ENCODE results near the gene LYRM9.

Gene LYRM9

DNA sequence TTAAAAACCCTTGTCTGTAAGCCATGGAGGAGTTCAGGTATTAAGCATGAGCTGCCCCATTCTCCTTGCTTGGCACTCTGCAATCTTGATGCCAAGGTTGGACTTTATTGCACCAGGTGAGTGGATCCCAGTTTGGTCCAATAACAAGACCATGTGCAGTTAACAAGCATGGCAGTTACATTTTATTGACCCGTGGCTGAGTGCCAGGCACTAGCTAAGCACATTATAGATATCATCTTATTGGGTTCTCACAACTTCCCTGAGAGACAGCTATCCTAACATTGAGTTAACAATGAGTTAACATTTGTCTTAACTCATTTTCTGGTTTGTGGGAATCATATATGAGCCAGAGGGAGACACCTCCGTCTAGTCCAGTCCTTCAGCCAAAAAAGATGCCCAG, 21.8 kb downstream of the LYRM9 start:
- TF ChIP-seq ZBTB7A (IDR thresholded peaks at IDR 0.05; ENCODE audit: low read depth) (no peak), CREB1 (IDR thresholded peaks at IDR 0.05; ENCODE audit: low read depth) (no peak), EGR1 (IDR thresholded peaks at IDR 0.05) (no peak), CEBPB (IDR thresholded peaks at IDR 0.05) (no peak), EP300 (IDR thresholded peaks at IDR 0.05; ENCODE audit: borderline replicate concordance) (no peak), REST (IDR thresholded peaks at IDR 0.05; ENCODE audit: low read depth) (no peak), NFIC (IDR thresholded peaks at IDR 0.05) (no peak), TAF1 (IDR thresholded peaks at IDR 0.05; ENCODE audit: low read depth) (no peak), TEAD4 (IDR thresholded peaks at IDR 0.05) (no peak), TCF12 (IDR thresholded peaks at IDR 0.05; ENCODE audit: low read depth) (no peak), RAD21 (IDR thresholded peaks at IDR 0.05; ENCODE audit: low read depth) (no peak), FOXM1 (IDR thresholded peaks at IDR 0.05; ENCODE audit: borderline replicate concordance, low read depth) (no peak), YY1 (IDR thresholded peaks at IDR 0.05; ENCODE audit: low read depth) (no peak)
- TF ChIP-seq, protein P1, sequence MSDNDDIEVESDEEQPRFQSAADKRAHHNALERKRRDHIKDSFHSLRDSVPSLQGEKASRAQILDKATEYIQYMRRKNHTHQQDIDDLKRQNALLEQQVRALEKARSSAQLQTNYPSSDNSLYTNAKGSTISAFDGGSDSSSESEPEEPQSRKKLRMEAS (IDR thresholded peaks at IDR 0.05), result no peak
- TF ChIP-seq, protein P2, sequence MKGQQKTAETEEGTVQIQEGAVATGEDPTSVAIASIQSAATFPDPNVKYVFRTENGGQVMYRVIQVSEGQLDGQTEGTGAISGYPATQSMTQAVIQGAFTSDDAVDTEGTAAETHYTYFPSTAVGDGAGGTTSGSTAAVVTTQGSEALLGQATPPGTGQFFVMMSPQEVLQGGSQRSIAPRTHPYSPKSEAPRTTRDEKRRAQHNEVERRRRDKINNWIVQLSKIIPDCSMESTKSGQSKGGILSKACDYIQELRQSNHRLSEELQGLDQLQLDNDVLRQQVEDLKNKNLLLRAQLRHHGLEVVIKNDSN (IDR thresholded peaks at IDR 0.05), result no peak

- TF ChIP-seq, protein P2 (IDR thresholded peaks at IDR 0.05), result no peak
- TF ChIP-seq CREB1 (IDR thresholded peaks at IDR 0.05; ENCODE audit: low read depth), result no peak
- TF ChIP-seq, protein P1 (IDR thresholded peaks at IDR 0.05), result no peak
- TF ChIP-seq TAF1 (IDR thresholded peaks at IDR 0.05; ENCODE audit: low read depth), result no peak
- no peak for TF ChIP-seq FOXM1 (IDR thresholded peaks at IDR 0.05; ENCODE audit: borderline replicate concordance, low read depth)
- no peak for TF ChIP-seq YY1 (IDR thresholded peaks at IDR 0.05; ENCODE audit: low read depth)
- no peak for TF ChIP-seq TEAD4 (IDR thresholded peaks at IDR 0.05)
- no peak for TF ChIP-seq ZBTB7A (IDR thresholded peaks at IDR 0.05; ENCODE audit: low read depth)
These were observed 22.8 kb downstream of the LYRM9 start for GRCh38 chr17:27870345-27870744.

GRCh38 chr17:27868565-27868964, 24.6 kb downstream of the LYRM9 start:
- TF ChIP-seq REST (IDR thresholded peaks at IDR 0.05; ENCODE audit: low read depth), result no peak
- no peak for TF ChIP-seq YY1 (IDR thresholded peaks at IDR 0.05; ENCODE audit: low read depth)
- TF ChIP-seq TEAD4 (IDR thresholded peaks at IDR 0.05), result no peak
- TF ChIP-seq RAD21 (IDR thresholded peaks at IDR 0.05; ENCODE audit: low read depth), result no peak
- TF ChIP-seq TAF1 (IDR thresholded peaks at IDR 0.05; ENCODE audit: low read depth), result no peak
- TF ChIP-seq ZBTB7A (IDR thresholded peaks at IDR 0.05; ENCODE audit: low read depth), result no peak
- no peak for TF ChIP-seq EP300 (IDR thresholded peaks at IDR 0.05; ENCODE audit: borderline replicate concordance)
- TF ChIP-seq CEBPB (IDR thresholded peaks at IDR 0.05), result no peak
- TF ChIP-seq FOXM1 (IDR thresholded peaks at IDR 0.05; ENCODE audit: borderline replicate concordance, low read depth), result no peak
- TF ChIP-seq NFIC (IDR thresholded peaks at IDR 0.05), result no peak
- TF ChIP-seq, protein P2 (IDR thresholded peaks at IDR 0.05), result no peak
- no peak for TF ChIP-seq CREB1 (IDR thresholded peaks at IDR 0.05; ENCODE audit: low read depth)
- TF ChIP-seq EGR1 (IDR thresholded peaks at IDR 0.05), result no peak

DNA sequence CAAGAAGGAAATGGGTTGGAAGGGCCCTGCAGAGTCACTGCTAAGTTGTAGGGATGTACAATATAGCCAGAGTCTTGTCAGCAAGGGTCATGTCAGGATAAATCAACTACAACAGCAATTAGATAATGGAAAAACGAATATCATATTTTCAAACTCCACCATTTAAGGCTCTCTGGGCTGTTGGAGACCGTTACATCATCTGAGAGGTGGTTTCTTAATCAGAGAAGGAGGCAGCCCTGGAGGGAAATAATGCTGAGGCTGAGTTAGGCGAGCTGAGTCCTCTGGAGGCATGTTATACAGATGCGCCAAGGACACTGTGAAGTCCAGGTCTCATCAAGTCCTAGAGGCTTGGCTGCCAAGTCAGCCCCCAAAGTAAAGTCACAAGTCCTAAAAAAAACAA, 30.3 kb downstream of the LYRM9 start:
- TF ChIP-seq RAD21 (IDR thresholded peaks at IDR 0.05; ENCODE audit: low read depth) (no peak), ZBTB7A (IDR thresholded peaks at IDR 0.05; ENCODE audit: low read depth) (no peak), TAF1 (IDR thresholded peaks at IDR 0.05; ENCODE audit: low read depth) (no peak), TEAD4 (IDR thresholded peaks at IDR 0.05) (no peak), REST (IDR thresholded peaks at IDR 0.05; ENCODE audit: low read depth) (no peak), EGR1 (IDR thresholded peaks at IDR 0.05) (no peak)
- TF ChIP-seq, protein P1 (IDR thresholded peaks at IDR 0.05), result no peak
